Stimulated activated CD4-positive, alpha-beta T cell treated with anti-CD3 and anti-CD28 coated beads, Interleukin-12 subunit alpha, Interleukin-12 subunit beta, amount 100 ng/mL, for 48 hours (primary cell): Measurements from ENCODE around the gene FUT9.
"Not testable (repeated sequence)": the region's sequence is repeated elsewhere in the genome, so short reads cannot be mapped to it uniquely, and the experiment has no call there.

Experiments used
- DNase-seq, 3 donors: peaks; one replicate each; pipeline ENCODE4 v3.0.0-alpha.2; 2020; ENCODE audit warnings: low read depth in 2 of 3, low spot score in 1 of 3

Gene FUT9

DNA sequence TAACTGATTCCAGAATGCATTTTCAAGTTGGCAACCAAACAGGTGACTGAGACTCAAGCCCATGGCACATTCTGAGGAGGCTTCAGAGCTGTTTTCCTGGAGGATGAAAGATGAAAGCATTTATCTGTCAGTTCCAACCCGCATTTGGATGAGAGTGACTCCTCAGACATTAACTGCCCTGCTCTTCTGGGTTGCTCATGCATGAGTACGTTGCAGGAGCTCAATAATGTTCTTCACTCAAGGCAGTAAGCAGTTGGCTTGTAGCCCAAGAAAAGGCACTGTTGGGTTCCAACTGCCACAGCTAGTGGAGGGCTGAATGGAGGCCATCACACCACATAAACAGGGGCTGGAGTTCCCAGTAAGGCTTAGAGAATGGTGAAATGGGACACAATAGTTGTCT, 155.3 kb downstream of the FUT9 start:
- DNase-seq = no peak

DNA sequence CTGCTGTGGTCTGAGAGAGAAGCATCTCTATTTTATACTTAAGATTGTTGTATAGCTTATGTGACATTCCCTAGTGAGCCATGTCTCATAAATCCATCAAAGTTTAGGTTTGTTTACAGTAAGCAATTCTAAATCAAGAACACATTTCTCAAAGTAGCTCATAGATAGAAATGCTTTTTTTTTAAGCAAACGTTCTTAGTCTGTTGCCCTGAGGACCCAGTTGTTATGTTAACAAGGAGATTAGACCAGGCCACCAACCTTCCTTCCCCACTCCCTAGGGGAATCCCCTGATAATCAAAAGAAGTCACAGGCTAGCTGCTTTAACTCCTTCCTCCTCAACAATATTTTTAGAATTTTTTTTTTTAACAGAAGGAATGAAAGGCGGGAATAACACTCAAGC, 169.0 kb downstream of the FUT9 start:
- no peak for DNase-seq

DNA sequence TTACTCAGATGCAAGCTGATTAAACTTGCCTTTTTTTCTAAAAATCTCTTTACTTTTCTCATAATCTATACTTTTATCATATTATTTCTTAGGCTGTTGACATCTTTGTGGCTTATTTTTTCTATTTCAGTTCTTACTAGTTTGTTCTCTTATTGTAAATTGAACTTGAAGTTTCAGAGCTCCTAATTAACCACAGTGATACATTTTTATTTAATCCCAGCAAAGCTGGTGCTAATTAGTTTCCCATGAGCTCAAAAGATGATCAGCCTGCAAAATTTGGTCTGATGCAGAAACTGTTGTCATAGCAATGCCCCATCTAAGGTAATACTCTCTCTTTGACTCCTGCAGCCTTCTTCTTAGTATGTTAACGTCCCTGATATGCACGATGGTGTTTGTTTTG, 170.3 kb downstream of the FUT9 start:
- no peak for DNase-seq

DNA sequence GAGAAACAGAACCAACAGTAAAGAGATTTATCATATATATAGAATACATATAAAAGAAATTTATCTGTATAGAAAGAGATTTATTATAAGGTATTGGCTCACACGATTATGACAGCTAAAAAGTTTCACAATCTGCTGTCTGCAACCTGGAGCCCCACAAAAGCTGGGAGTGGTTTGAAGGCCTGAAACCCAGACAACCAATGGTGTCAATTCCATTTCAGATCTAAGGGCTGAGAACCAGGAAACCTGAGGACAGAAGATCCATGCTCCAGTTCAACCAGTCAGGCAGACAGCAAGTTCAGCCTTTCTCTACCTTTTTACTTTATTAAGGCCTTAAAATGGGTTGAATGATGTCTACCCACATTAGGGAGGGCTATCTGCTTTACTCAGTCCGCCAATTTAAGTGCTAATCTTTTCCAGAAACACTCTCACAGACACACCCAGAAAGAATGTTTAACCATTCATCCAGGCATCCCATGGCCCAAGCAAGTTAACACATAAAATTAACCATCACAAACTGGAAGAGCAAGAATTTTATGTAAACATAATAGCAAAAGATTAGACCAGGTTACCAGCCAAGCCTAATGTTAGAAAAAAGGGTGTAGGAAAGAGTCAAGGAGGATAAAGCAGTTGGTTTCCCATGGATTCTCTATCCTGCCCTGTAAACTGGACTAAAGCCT, 170.9 kb downstream of the FUT9 start:
- DNase-seq = no peak

DNA sequence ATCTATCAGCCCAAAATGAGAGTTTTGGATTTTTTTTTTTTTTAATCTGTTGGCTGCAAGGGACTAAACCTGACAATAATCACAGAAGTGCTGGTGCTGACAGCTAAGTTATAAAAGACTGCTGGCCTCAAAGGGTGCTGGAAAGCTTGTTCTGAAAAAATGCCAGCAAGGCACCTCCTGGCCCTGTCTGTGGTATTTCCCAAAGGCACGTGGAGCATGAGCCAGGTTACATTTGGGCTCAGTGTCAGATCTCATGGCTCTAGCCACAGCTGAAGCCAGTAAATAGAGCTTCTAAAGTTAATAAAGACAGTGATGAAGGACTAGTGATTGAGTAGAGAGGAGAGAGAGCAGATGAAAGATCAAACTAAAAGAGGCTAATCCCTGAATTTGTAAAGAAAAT, 178.9 kb downstream of the FUT9 start:
- DNase-seq = no peak

DNA sequence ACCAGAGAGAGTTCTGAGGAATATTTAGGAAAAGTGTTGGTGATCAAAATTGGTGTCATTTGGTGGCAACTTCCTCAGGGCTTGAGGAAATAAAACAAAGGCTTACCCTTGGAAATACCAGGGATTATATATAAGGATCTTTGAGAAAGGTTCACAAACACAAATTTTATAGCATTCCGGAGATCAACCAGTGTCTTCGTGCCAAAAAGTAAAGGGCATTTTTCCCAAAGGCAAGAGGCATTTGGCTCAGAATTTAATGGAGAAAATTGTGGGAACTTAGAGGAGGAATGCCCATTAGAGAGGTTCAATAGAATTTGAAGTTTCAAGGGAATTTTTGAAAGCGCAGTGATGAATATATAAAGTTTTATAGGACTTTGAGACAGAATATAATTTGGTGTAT, 179.5 kb downstream of the FUT9 start:
- DNase-seq = no peak

DNA sequence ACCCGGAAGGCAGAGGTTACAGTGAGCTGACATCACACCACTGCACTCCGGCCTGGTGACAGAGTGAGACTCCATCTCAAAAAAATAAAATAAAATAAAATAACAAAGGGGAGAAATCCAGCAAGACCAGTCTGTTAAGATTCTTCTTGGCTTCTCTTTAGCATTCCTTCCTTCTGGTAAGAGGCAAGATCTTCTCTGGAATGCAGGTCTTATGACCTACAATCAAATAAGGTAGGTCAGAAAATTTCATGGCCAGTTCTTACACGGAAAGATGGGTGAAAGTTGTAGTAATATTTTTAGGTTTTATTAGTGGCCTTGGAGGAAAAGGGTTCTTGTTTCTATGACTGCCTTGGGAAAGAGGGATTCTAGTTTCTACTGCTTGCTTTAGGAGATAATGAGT, 180.9 kb downstream of the FUT9 start:
- no peak for DNase-seq

DNA sequence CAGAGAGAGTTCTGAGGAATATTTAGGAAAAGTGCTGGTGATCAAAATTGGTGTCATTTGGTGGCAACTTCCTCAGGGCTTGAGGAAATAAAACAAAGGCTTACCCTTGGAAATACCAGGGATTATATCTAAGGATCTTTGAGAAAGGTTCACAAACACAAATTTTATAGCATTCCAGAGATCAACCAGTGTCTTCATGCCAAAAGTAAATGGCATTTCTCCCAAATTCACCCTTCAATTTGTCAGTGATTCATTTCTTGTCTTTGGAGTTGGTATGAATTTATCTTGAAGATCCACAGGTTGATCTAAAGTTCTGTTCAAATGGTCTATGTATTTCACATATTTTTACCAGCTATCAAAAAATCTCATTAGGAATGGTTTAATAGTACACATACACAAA, 181.5 kb downstream of the FUT9 start:
- DNase-seq = no peak

DNA sequence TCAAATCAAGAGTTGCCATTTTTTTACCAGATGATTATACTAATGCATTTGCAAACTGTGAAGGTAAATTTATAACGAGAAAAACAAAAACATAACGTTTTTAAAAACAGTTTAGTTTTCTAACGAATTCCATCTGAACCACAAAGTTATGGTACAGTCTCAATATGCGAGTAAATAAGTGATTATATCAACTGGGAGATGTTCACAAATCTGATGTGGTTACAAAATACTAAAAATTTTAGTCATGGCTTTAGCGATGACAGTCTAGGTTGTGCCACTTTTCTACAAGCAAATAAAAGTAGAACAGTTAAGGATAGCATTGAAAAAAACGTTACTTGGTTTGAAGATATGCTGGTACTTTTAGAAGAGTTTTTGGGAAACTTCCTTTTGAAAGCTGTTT, 186.8 kb downstream of the FUT9 start:
- no peak for DNase-seq

DNA sequence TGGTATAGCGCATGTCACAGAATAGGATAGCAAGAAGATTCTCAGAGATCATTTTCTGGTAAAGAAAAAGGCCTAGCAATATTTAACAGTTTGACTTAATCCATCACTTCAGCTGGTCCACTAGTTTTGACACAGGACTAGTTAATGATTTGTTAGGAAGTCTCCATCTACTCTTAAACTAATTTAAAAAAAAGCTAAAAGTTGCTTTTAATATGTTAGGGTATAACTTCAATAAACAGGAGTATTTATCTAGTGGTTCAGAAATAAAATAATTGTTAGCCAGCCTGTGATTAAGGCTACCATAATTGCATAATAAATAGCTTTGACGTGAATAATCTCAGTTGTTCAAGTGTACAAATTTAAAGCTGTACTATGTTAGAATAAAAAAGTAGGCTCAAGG, 195.6 kb downstream of the FUT9 start:
- DNase-seq = no peak

DNA sequence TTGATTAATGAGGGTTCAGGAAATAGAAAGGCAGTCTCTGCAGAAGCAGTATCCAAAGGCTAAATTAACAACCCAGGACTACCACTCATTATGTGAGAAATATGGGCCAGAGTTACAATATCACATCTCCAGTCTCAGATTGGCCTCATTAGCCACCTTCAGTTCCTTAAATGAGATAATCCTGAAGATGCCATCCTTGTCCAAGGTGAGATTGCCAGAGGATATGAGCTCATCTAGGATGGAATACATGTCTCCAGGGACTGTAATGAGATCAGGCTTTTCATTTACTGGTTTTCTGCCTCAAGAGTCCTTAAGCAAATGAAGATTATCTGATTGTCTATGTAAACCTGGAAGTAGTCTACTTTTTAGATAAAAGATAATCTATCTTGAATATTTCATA, 196.3 kb downstream of the FUT9 start:
- no peak for DNase-seq

DNA sequence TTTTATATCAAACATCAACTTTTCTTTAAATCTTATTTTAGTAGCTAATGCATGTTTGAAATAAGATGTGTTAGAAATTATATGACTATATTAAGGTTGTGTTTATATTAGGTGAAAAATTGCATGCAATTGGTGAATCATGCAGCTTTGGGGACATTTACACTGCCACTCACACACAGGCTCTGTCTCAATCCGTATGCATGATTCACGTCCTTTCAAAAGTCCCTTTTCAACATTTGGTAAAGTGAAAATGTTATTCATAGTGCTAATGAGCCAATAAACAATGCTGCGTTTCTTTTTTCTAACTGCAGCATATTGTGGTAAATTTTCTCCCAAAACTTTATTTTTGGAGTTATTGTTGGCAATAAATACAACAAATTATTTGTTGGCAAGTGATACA, 198.0 kb downstream of the FUT9 start:
- DNase-seq = no peak

DNA sequence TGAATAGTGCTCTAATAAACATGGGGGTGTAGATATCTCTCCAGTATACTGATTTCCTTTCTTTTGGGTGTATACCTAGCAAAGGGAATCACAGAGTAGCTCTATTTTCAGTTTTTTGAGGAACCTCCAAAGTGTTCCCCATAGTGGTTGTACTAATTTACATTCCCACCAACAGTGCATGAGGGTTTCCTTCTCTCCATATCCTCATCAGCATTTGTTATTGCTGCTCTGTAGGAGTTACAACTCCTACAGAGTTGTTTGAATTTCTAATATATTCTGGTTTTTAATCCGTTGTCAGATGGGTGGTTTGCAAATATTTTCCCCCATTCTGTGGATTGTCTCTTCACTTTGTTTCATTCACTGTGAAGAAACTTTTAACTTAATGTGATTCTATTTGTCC, 207.9 kb downstream of the FUT9 start:
- DNase-seq = no peak

DNA sequence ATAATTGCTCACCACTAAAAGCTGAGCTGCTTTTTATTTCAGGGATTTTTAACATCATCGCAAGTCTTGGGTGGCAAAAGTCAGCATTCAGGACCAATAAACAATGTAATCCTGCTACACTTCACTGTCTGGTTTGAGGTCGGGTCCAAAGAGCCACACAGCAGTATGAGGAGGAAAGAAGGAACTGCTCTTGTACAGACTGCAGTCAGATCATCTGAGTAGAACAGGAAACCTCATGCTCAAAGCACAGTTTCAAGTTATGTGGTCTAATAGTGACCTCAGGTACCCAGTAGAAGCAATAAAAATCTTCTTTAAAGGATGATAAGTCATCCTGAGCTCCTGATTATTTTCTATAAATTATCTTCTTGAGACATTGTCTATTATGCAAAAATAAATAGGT, 211.4 kb downstream of the FUT9 start:
- no peak for DNase-seq

DNA sequence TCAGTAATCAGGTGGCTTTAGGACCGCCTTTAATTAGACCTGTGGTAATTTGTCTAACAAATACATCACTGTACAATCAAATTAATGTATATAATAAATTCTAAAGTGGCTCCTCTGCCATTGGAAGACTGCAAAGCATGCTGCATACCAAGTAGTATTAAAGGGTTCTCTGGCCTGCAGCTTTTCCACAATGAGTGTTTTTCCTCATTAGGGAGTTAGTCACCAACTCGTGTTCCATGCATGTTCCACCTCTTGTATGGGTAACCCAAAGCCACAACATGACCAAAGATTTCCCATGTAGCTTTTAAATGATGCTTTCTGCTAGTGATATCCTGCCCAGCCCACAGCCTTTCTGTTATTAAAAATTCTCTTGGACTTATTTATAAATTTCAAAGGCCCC, 218.7 kb downstream of the FUT9 start:
- DNase-seq = no peak

DNA sequence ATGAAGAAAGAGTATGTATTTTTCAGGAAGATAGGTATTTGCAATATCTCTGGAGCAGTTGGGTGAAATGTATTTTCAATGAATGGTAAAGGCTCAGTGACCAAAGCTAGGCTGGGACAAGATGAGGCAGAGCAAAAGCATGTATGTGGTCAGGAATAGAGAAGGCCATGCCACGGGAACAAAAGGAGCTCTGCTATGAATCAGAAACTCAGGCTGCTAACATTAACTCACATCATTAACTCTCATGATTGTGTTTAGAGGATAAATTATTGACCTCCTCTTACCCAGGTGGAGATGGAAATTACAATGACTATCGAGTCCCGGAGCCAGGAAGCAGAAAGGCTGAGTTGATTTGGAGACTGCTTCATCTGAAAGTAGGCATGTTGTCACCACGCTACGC, 220.2 kb downstream of the FUT9 start:
- DNase-seq = no peak

DNA sequence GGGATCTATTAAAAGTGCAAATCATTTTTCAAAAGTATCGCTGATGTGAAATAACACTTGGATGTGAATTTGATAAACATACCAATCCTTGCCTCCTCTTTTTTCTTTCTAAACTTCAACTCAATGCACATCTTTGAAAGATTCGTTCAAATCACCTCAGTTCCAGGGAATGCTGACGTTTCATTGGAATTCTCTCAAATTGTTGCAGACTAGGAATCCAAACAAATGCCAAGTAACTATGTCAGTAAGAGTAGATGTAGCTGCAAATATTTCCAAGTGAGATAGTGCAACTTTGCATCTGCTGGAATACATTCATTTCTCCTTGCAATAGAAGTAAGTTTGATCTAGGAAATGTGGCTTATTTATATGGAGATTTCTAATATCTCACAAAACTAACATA, 220.7 kb downstream of the FUT9 start:
- no peak for DNase-seq

DNA sequence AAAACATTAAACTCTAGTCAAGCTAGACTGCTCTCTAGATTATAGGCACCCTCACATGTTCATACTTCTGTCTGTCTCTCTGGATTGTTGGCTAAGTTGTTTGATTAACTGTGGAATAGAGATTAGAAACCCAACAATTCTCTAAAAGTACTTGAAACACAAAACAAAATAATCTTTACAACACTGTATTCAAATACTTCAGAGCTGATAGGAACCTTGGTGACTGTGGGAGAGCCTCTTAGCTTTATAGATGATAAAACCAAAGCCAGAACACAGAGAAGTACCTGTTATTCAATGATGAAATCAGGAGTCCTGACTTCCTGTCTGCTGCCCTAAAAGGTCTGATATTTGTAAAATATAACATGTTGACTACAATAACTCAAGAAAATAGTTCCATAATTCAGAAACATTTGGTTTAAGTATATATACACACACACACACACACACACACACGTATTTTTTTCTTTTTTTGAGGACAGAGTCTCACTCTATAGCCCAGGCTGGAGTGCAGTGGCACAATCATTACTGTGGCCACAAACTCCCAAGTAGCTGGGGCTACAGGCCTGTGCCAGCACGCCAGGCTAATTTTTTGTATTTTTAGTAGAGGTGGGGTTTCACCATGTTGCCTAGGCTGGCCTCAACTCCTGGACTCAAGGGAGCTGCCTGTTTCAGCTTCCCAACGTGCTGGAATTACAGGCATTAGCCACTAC, 222.0 kb downstream of the FUT9 start:
- no peak for DNase-seq

DNA sequence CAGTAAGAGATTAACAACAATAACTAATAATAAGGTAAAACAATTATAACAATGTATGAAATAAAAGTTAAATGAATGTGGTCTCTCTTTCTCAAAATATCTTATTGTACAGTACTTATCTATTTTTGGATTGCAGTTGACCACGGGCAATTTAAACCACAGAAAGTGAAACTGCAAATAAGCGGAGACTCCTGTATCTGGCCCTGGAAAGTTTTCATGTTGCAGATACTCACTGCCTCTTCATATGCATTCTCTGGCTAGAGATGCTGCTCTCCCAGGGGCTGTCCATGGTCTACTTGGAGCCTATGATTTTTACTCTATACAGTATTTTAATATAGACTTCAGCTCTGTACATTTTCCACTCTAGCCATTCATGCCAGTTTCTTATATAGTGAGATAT, 230.8 kb downstream of the FUT9 start:
- no peak for DNase-seq

DNA sequence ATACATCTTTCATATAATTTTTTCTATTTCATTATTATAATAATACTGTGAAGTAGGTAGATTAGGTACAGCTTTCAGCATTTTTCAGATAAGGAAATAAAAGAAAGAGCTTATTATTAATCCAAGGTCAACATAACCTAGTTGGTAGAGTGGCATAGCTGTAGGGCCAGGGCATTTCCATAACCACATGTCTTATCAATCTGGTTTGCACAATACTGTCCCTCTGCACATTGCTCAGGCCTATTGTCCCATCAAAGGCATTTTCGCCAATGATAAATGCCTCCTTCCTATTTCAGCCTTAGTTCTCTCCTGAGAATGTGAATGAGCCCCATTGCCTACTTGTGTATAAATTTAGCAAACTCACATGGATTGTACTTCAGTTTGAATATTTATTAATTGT, 234.0 kb downstream of the FUT9 start:
- DNase-seq = no peak

DNA sequence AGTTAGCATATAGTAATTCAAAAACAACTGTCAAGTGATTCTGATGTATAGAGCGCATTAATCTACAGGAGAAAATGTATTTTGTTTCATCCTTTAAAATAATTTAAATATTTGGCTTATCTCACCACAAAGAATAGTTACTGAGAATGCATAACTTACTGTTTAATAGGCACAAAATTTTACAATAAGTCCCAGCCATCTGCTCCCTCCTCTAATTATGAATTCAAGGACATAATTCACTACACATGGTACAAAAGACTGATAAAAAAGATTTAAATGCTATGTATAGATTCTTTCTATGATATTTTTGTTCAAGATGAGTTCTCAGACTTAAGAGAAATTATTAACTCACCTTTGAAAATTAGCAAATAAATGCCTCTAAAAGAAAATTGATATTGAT, 242.0 kb downstream of the FUT9 start:
- DNase-seq = no peak

DNA sequence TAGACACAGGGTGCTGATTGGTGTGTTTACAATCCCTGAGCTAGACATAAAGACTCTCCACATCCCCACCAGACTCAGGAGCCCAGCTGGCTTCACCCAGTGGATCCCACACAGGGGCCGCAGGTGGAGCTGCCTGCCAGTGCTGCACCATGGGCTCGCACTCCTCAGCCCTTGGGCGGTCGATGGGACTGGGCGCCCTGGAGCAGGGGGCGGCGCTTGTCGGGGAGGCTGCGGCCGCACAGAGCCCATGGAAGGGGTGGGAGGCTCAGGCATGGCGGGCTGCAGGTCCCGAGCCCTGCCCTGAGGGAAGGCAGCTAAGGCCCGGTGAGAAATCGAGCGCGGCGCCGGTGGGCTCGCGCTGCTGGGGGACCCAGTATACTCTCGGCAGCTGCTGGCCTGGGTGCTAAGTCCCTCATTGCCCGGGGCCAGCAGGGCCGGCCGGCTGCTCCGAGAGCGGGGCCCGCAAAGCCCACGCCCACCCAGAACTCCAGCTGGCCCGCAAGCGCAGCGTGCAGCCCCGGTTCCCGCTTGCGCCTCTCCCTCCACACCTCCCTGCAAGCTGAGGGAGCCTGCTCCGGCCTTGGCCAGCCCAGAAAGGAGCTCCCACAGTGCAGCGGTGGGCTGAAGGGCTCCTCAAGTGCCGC, 245.1 kb downstream of the FUT9 start:
- DNase-seq = not testable (repeated sequence)
